Measurements from ENCODE around the gene MFSD12.

Gene MFSD12

GRCh38 chr19:3550947-3551791, 6.2 kb downstream of the MFSD12 start:
- Histone ChIP-seq H3K4me1 (ENCODE audit: insufficient read depth, low read length) (no peaks in the 10 kb centered on the region), H3K27ac (ENCODE audit: low read length) (no peak overlapping the region), H3K9me3 (ENCODE audit: insufficient read depth, low read depth, low read length) (no peaks in the 10 kb centered on the region), H3K4me3 (ENCODE audit: low read length) (no peak overlapping the region), H3K9ac (ENCODE audit: low read depth, low read length) (no peak overlapping the region), H3K27me3 (ENCODE audit: insufficient read depth, low read length) (peaks cover under 1% of the 10 kb centered on the region; the same call in 1 of the 2 replicates), H3K36me3 (ENCODE audit: insufficient read depth, low read depth, low read length) (no peaks in the 10 kb centered on the region)

DNA sequence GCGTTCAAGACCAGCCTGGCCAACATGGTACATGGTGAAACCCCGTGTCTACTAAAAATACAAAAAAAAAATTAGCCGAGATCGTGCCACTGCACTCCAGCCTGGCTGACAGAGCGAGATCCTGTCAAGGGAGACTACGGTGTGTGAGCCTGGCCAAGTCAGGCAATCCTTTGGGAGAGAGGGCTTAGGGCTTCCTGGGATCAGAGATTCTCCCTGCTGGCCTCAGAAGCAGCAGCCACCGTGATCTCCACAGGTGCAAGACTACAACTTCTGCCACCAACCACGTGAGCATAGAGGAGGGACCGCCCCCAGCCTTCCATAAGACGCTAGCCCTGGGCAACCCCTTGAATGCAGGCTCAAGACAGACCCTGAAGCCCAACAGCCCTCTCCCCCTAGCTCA, 7.6 kb downstream of the MFSD12 start:
- H3K4me3 ChIP-seq (ENCODE audit: low read length) = no peak overlapping the region
- no peak overlapping the region for H3K9ac ChIP-seq (ENCODE audit: low read depth, low read length)
- no peaks in the 10 kb centered on the region for H3K4me1 ChIP-seq (ENCODE audit: insufficient read depth, low read length)
- no peaks in the 10 kb centered on the region for H3K9me3 ChIP-seq (ENCODE audit: insufficient read depth, low read depth, low read length)
- H3K27ac ChIP-seq (ENCODE audit: low read length) = no peak overlapping the region
- H3K27me3 ChIP-seq (ENCODE audit: insufficient read depth, low read length) = no peaks in the 10 kb centered on the region
- H3K36me3 ChIP-seq (ENCODE audit: insufficient read depth, low read depth, low read length) = no peaks in the 10 kb centered on the region

- H3K4me3 ChIP-seq (ENCODE audit: low read length) = no peak overlapping the region
These were observed 8.8 kb downstream of the MFSD12 start for GRCh38 chr19:3548606-3549005.

DNA sequence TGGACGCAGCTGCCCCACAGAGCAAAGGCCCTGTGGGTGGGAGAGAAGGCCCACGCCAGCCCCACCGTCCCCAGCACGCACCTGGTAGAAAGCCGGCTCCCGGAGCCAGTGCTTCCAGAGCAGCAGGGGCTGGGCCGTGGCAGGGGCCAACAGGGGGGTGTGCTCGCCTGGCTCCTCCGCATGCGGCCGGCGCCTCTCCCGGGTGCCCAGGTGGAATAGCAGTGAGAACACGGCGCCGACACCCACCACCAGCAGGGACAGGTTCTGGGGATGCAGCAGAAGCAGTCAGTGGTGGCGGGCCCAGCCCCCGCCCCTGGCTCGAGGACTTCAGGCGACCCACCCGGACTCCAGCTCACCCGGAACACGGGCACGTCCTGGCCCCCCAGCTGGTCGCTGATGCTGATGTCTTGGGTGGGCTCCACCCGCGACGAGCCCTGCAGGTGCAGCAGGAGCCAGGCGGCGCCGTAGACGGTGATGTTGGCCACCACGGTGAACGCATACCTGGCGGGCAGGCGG, 9.6 kb downstream of the MFSD12 start:
- H3K36me3 ChIP-seq (ENCODE audit: insufficient read depth, low read depth, low read length) = no peaks in the 10 kb centered on the region
- no peaks in the 10 kb centered on the region for H3K9me3 ChIP-seq (ENCODE audit: insufficient read depth, low read depth, low read length)
- H3K27ac ChIP-seq (ENCODE audit: low read length) = no peak overlapping the region
- no peak overlapping the region for H3K9ac ChIP-seq (ENCODE audit: low read depth, low read length)
- no peak overlapping the region for H3K4me3 ChIP-seq (ENCODE audit: low read length)
- H3K27me3 ChIP-seq (ENCODE audit: insufficient read depth, low read length) = no peaks in the 10 kb centered on the region
- H3K4me1 ChIP-seq (ENCODE audit: insufficient read depth, low read length) = no peaks in the 10 kb centered on the region

More at GRCh38 chr19:3548606-3549005, 8.8 kb downstream of the MFSD12 start:
- no peak overlapping the region for H3K27ac ChIP-seq (ENCODE audit: low read length)
- no peaks in the 10 kb centered on the region for H3K4me1 ChIP-seq (ENCODE audit: insufficient read depth, low read length)
- H3K9ac ChIP-seq (ENCODE audit: low read depth, low read length) = no peak overlapping the region
- H3K36me3 ChIP-seq (ENCODE audit: insufficient read depth, low read depth, low read length) = no peaks in the 10 kb centered on the region
- H3K9me3 ChIP-seq (ENCODE audit: insufficient read depth, low read depth, low read length) = no peaks in the 10 kb centered on the region
- H3K27me3 ChIP-seq (ENCODE audit: insufficient read depth, low read length) = no peaks in the 10 kb centered on the region

DNA sequence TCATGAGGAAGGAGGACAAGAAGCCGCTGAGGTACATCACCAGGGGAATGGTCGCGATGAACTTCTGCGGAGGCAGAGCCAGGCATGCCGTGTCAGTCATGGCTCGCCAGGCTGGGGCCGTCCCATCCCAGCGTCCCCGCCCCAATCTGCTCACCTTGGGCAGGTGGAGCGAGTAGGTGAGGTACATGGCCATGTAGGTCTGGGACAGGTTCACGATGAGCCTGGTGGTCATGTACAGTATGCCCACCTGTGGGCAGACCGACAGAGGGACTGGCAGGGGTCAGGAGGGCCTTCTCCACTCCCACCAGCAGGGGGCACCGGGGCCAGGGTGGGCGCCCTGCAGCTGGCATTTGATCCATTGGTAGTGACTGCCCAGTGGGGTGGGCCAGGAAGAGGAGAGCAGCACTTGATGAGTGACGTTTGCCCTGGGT, 10.1 kb downstream of the MFSD12 start:
- Histone ChIP-seq H3K9ac (ENCODE audit: low read depth, low read length) (no peak overlapping the region), H3K9me3 (ENCODE audit: insufficient read depth, low read depth, low read length) (no peaks in the 10 kb centered on the region), H3K27ac (ENCODE audit: low read length) (no peak overlapping the region), H3K27me3 (ENCODE audit: insufficient read depth, low read length) (no peaks in the 10 kb centered on the region), H3K36me3 (ENCODE audit: insufficient read depth, low read depth, low read length) (no peaks in the 10 kb centered on the region), H3K4me3 (ENCODE audit: low read length) (no peak overlapping the region), H3K4me1 (ENCODE audit: insufficient read depth, low read length) (no peaks in the 10 kb centered on the region)

- no peak overlapping the region for H3K27ac ChIP-seq (ENCODE audit: low read length)
- H3K27me3 ChIP-seq (ENCODE audit: insufficient read depth, low read length) = no peaks in the 10 kb centered on the region
- H3K36me3 ChIP-seq (ENCODE audit: insufficient read depth, low read depth, low read length) = no peaks in the 10 kb centered on the region
- H3K9ac ChIP-seq (ENCODE audit: low read depth, low read length) = no peak overlapping the region
- H3K9me3 ChIP-seq (ENCODE audit: insufficient read depth, low read depth, low read length) = no peaks in the 10 kb centered on the region
- no peaks in the 10 kb centered on the region for H3K4me1 ChIP-seq (ENCODE audit: insufficient read depth, low read length)
- no peak overlapping the region for H3K4me3 ChIP-seq (ENCODE audit: low read length)
These were observed 11.3 kb downstream of the MFSD12 start for GRCh38 chr19:3546119-3546518.

- no peaks in the 10 kb centered on the region for H3K27me3 ChIP-seq (ENCODE audit: insufficient read depth, low read length)
- no peak overlapping the region for H3K4me3 ChIP-seq (ENCODE audit: low read length)
- no peak overlapping the region for H3K9ac ChIP-seq (ENCODE audit: low read depth, low read length)
- no peaks in the 10 kb centered on the region for H3K36me3 ChIP-seq (ENCODE audit: insufficient read depth, low read depth, low read length)
- H3K4me1 ChIP-seq (ENCODE audit: insufficient read depth, low read length) = no peaks in the 10 kb centered on the region
- no peak overlapping the region for H3K27ac ChIP-seq (ENCODE audit: low read length)
- H3K9me3 ChIP-seq (ENCODE audit: insufficient read depth, low read depth, low read length) = no peaks in the 10 kb centered on the region
These were observed 11.7 kb downstream of the MFSD12 start for GRCh38 chr19:3545669-3546034.

DNA sequence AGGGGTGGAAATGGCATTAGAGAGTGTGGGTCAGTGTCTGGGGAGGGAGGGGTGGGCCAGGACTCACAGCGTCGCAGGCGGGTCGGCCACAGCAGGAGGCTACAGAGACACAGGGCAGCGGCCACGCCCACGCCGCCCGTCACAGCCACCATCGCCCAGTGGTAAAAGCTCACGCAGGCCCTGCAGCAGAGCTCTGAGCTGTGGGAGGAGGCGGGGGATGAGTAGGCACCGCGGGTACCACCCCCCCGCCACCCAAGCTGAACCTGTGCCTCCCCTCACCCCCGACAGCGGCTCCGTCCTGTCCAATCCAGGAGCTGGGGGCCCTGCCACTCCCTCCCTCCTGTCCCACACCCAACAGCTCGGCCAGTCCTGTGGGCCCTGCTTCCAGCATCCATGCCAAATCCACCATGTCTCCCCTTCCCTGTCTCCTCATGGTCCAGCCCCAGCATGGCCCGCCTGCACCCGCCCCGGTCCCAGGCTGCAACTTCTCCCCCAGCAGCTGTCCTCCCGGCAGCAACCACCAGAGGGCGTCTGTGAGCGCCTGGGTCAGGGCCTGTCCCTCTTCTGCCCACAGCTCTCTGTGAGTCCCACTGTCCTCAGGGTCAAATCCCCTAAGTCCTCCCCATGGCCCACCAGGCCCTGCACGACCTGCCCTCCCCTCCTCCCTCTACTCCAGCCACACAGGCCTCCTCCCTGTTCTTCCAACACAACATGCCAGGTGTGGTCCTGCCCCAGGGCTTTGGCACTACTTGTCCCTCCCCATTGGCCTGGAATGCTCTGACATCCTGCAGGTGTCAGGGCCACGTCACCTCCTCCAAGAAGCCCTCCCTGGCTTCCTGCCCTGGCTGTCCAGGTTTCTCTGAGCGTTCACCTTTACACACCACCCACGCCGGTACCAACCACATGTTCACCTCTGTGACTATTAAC, 12.4 kb downstream of the MFSD12 start:
- H3K27me3 ChIP-seq (ENCODE audit: insufficient read depth, low read length) = no peaks in the 10 kb centered on the region
- H3K4me1 ChIP-seq (ENCODE audit: insufficient read depth, low read length) = no peaks in the 10 kb centered on the region
- no peak overlapping the region for H3K27ac ChIP-seq (ENCODE audit: low read length)
- H3K9me3 ChIP-seq (ENCODE audit: insufficient read depth, low read depth, low read length) = no peaks in the 10 kb centered on the region
- no peaks in the 10 kb centered on the region for H3K36me3 ChIP-seq (ENCODE audit: insufficient read depth, low read depth, low read length)
- H3K9ac ChIP-seq (ENCODE audit: low read depth, low read length) = no peak overlapping the region
- H3K4me3 ChIP-seq (ENCODE audit: low read length) = no peak overlapping the region

DNA sequence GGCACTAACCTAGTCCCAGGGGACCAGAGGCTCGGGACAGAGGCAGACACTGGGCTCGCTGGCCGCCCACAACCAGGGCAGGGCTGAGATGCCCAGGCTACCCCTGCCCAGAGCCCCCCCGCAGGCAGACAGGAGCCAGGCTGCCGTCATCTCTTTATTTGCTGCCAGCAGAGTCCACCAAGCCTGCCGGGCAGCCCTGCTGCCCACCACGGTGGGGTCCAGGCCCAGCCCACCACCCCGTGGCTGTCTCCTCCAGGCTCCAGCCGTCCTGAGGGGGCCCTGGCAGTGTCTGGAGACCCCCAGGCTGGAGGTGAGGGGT, 13.4 kb downstream of the MFSD12 start:
- no peaks in the 10 kb centered on the region for H3K36me3 ChIP-seq (ENCODE audit: insufficient read depth, low read depth, low read length)
- H3K27ac ChIP-seq (ENCODE audit: low read length) = no peak overlapping the region
- no peak overlapping the region for H3K4me3 ChIP-seq (ENCODE audit: low read length)
- H3K9ac ChIP-seq (ENCODE audit: low read depth, low read length) = no peak overlapping the region
- H3K27me3 ChIP-seq (ENCODE audit: insufficient read depth, low read length) = no peaks in the 10 kb centered on the region
- H3K9me3 ChIP-seq (ENCODE audit: insufficient read depth, low read depth, low read length) = no peaks in the 10 kb centered on the region
- no peaks in the 10 kb centered on the region for H3K4me1 ChIP-seq (ENCODE audit: insufficient read depth, low read length)

GRCh38 chr19:3543150-3544057, 14.0 kb downstream of the MFSD12 start:
- Histone ChIP-seq H3K9ac (ENCODE audit: low read depth, low read length) (no peak overlapping the region), H3K9me3 (ENCODE audit: insufficient read depth, low read depth, low read length) (no peaks in the 10 kb centered on the region), H3K27me3 (ENCODE audit: insufficient read depth, low read length) (no peaks in the 10 kb centered on the region), H3K4me3 (ENCODE audit: low read length) (no peak overlapping the region), H3K27ac (ENCODE audit: low read length) (no peak overlapping the region), H3K4me1 (ENCODE audit: insufficient read depth, low read length) (no peaks in the 10 kb centered on the region), H3K36me3 (ENCODE audit: insufficient read depth, low read depth, low read length) (no peaks in the 10 kb centered on the region)

DNA sequence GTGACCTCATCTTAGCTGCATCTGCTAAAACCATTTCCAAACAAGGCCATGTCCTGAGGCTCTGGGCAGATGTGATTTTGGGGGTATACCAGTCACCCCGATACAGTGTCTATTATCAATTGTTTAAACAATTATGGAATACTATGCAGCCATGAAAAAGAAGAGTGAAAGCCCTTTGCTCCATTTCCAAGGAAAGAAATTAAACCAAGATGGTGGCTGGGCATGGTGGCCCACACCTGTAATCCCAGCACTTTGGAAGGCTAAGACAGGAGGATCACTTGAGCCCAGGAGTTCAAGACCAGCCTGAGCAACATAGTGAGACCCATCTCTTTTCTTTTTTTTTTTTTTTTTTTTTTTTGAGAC, 17.6 kb downstream of the MFSD12 start:
- Histone ChIP-seq H3K27ac (ENCODE audit: low read length) (no peak overlapping the region), H3K4me1 (ENCODE audit: insufficient read depth, low read length) (no peaks in the 10 kb centered on the region), H3K9me3 (ENCODE audit: insufficient read depth, low read depth, low read length) (no peaks in the 10 kb centered on the region), H3K9ac (ENCODE audit: low read depth, low read length) (no peak overlapping the region), H3K4me3 (ENCODE audit: low read length) (no peak overlapping the region), H3K27me3 (ENCODE audit: insufficient read depth, low read length) (no peaks in the 10 kb centered on the region), H3K36me3 (ENCODE audit: insufficient read depth, low read depth, low read length) (peaks cover 10% of the 10 kb centered on the region; the same call in 1 of the 2 replicates)

Measured in iPS-20b (cell line).